ENCODE data around the gene BCOR.

The BCOR gene

DNA sequence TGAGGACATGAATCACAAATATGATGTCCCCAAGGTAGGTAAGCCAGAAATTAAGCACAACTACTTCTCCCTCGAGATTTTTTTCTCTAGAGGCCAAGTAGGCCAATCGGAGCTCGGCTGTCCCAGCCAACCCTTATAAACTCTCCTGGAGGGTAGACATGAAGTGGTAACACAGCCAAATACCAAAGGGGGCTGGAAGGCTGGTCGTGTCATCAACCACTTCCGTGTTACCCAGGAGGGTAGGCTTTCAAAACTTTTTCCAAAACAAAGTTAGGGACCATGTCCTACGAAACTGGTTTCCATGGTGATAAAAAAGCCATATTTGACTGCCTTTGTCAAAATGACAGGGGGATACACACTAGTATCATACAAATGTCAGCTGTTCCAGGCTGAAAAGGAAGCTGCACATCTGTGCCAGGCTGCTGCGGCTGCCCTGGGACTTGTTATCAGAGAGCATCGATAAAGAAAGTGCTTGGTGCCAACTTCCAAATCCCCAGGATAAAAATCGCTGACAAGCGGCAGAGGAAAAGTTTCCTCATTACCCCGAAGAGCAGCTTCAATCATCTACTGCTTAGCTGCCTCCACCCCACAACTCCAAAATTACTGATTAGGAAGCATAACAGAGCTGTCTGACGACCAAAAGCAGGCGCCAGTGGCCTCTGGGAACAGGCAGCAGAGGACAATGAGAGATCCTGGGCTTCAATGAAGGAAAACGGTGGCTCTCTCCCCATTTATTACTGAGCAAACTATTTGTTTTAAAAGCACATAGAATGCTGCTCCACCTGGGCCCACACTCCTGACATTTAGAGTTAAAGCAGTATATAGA is 20.8 kb downstream of the BCOR start:
- Histone ChIP-seq H3F3A (ENCODE audit: insufficient read depth) (no peaks in the 10 kb centered on the region), H3K36me3 (ENCODE audit: low read length) (no peaks in the 10 kb centered on the region), H3K4me3 (ENCODE audit: insufficient read depth, low read length, poor library complexity, severe bottlenecking) (no peak overlapping the region), H3K9me3 (ENCODE audit: insufficient read depth, low read length) (no peaks in the 10 kb centered on the region), H3K27ac (ENCODE audit: low read depth, low read length) (no peak overlapping the region), H3K79me2 (ENCODE audit: insufficient read depth, low read length) (peaks cover 25% of the 10 kb centered on the region), H2AFZ (ENCODE audit: low read depth, low read length, severe bottlenecking) (no peak overlapping the region), H3K9ac (ENCODE audit: low read length) (no peak overlapping the region), H3K4me2 (ENCODE audit: low read depth, low read length, poor library complexity, severe bottlenecking) (no peak overlapping the region), H3K9me2 (replicated peaks; ENCODE audit: insufficient read depth, low read length) (no peaks in the 10 kb centered on the region), H4K20me1 (ENCODE audit: low read depth, low read length) (no peaks in the 10 kb centered on the region), H3K27me3 (ENCODE audit: low read length) (no peaks in the 10 kb centered on the region)
- TF ChIP-seq EZH2phosphoT487 (conservative IDR thresholded peaks at IDR 0.05; ENCODE audit: low read length) = no peak
- TF ChIP-seq, protein P1, sequence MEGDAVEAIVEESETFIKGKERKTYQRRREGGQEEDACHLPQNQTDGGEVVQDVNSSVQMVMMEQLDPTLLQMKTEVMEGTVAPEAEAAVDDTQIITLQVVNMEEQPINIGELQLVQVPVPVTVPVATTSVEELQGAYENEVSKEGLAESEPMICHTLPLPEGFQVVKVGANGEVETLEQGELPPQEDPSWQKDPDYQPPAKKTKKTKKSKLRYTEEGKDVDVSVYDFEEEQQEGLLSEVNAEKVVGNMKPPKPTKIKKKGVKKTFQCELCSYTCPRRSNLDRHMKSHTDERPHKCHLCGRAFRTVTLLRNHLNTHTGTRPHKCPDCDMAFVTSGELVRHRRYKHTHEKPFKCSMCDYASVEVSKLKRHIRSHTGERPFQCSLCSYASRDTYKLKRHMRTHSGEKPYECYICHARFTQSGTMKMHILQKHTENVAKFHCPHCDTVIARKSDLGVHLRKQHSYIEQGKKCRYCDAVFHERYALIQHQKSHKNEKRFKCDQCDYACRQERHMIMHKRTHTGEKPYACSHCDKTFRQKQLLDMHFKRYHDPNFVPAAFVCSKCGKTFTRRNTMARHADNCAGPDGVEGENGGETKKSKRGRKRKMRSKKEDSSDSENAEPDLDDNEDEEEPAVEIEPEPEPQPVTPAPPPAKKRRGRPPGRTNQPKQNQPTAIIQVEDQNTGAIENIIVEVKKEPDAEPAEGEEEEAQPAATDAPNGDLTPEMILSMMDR (IDR thresholded peaks at IDR 0.05; ENCODE audit: insufficient read depth, low read length, poor library complexity, severe bottlenecking) = no peak

DNA sequence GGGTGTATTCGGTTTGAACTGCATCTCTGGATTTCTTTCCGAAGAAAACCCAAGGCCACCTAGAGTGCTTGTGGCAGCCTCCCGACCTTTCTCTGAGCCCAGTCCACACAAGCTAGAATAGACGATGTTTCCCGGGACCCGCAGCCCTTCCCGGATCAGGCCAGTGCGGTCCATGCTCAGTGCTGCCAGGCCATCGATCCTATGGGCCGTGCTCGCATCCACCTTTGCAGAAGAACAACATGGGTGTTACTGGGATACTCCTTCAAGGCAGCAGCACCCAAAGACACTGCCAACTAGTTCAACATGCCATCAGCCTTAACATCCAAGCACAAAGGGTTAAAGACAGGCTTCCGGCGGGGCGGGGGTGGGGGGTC is 22.8 kb downstream of the BCOR start:
- TF ChIP-seq, protein P1 (IDR thresholded peaks at IDR 0.05; ENCODE audit: insufficient read depth, low read length, poor library complexity, severe bottlenecking) = no peak
- TF ChIP-seq EZH2phosphoT487 (conservative IDR thresholded peaks at IDR 0.05; ENCODE audit: low read length) = no peak
- H3K36me3 ChIP-seq (ENCODE audit: low read length) = no peaks in the 10 kb centered on the region
- no peaks in the 10 kb centered on the region for H3K9me3 ChIP-seq (ENCODE audit: insufficient read depth, low read length)
- H2AFZ ChIP-seq (ENCODE audit: low read depth, low read length, severe bottlenecking) = no peak overlapping the region
- H3K79me2 ChIP-seq (ENCODE audit: insufficient read depth, low read length) = peaks cover 9% of the 10 kb centered on the region; the same call in 1 of the 2 replicates
- H4K20me1 ChIP-seq (ENCODE audit: low read depth, low read length) = no peaks in the 10 kb centered on the region
- H3K27me3 ChIP-seq (ENCODE audit: low read length) = no peaks in the 10 kb centered on the region
- H3K27ac ChIP-seq (ENCODE audit: low read depth, low read length) = no peak overlapping the region
- H3F3A ChIP-seq (ENCODE audit: insufficient read depth) = no peaks in the 10 kb centered on the region
- H3K4me2 ChIP-seq (ENCODE audit: low read depth, low read length, poor library complexity, severe bottlenecking) = no peak overlapping the region
- no peak overlapping the region for H3K9ac ChIP-seq (ENCODE audit: low read length)
- H3K9me2 ChIP-seq (replicated peaks; ENCODE audit: insufficient read depth, low read length) = no peaks in the 10 kb centered on the region
- H3K4me3 ChIP-seq (ENCODE audit: insufficient read depth, low read length, poor library complexity, severe bottlenecking) = no peak overlapping the region

DNA sequence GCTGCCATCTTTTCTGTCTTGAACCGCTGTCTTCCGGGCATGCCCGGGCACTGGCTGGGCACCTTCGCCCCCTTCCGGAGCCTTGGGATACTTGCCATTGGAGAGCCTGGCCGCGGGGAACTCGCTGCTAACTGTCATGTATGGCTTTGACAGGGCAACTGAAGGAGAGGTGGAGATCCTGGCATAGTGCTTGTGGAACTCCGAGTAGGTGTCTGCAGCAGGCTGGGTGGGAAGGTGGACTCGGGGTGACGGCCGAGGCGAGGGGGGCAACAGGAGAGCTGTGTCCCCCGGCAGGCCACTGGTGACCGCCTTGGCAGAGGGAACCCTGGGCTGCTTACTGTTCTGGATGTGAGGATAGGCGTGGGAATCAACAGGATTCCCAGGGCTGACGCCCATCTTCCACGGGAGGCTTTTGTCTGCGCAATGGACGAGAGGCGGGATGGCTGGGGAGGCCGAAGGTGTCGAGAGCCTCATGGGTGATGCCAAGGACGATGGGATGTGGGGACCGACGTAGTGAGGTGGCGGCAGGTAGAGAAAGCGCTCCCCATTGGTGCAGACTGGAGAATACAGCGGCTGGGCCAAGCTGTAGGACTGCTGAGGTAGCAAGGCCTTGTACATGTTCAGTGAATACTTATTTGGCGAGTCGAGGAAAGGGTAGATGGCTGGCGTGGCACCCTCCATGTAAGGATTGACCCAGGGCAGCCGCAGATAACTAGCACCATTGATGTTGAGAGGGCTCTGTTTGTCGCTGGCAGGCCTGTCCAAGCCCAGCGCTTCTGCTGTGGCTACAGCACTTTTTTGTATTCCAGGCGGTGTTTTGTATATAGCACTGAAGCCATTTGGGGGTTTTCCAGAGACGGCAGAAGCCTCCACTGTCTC is 23.4 kb downstream of the BCOR start:
- Histone ChIP-seq H3K27me3 (ENCODE audit: low read length) (no peaks in the 10 kb centered on the region), H3K36me3 (ENCODE audit: low read length) (no peaks in the 10 kb centered on the region), H2AFZ (ENCODE audit: low read depth, low read length, severe bottlenecking) (no peak overlapping the region), H3K4me2 (ENCODE audit: low read depth, low read length, poor library complexity, severe bottlenecking) (no peak overlapping the region), H3K9me3 (ENCODE audit: insufficient read depth, low read length) (no peaks in the 10 kb centered on the region), H3F3A (ENCODE audit: insufficient read depth) (no peaks in the 10 kb centered on the region), H3K4me3 (ENCODE audit: insufficient read depth, low read length, poor library complexity, severe bottlenecking) (no peak overlapping the region), H3K79me2 (ENCODE audit: insufficient read depth, low read length) (peaks cover 3% of the 10 kb centered on the region; the same call in 1 of the 2 replicates), H3K9me2 (replicated peaks; ENCODE audit: insufficient read depth, low read length) (no peaks in the 10 kb centered on the region), H3K27ac (ENCODE audit: low read depth, low read length) (no peak overlapping the region), H3K9ac (ENCODE audit: low read length) (no peak overlapping the region), H4K20me1 (ENCODE audit: low read depth, low read length) (no peaks in the 10 kb centered on the region)
- TF ChIP-seq, protein P1 (IDR thresholded peaks at IDR 0.05; ENCODE audit: insufficient read depth, low read length, poor library complexity, severe bottlenecking) = no peak
- TF ChIP-seq EZH2phosphoT487 (conservative IDR thresholded peaks at IDR 0.05; ENCODE audit: low read length) = no peak
